Pancreas (tissue), 10 donors: ENCODE measurements around the gene SYTL3. TPM values are rescaled to one million over a fixed set of nuclear protein-coding genes. Genes with fewer than 3 reads are reported as not detected.

Experiments
- ATAC-seq, 4 donors: fragments of 200-7000 bp; cut with Tn5 transposase; one replicate each; pipeline versions ENCODE4 v1.8.0 to v1.9.1; 2020; ENCODE audit warnings: mild to moderate bottlenecking in 4 of 4, moderate library complexity in 4 of 4
- DNase-seq, 6 donors: peaks; one replicate each; pipeline ENCODE4 v3.0.0-alpha.2; 2020
- FAIRE-seq: peaks from 2 replicates; lab custom pipeline; 2012; peaks lifted over from hg19 to GRCh38; lab: Jason Lieb, UNC
- H3K27ac ChIP-seq, 4 donors: fragments of 200-600 bp; sonication (generic); 1 replicate in 3 of 4; 2 replicates in 1 of 4; pipeline versions ENCODE4 v1.5.0 to v1.8.0; 2020
- H3K27me3 ChIP-seq, 4 donors: fragments of 200-600 bp; one replicate each; pipeline ENCODE4 v1.8.0; 2021
- H3K36me3 ChIP-seq, 3 donors: fragments of 200-600 bp; sonication (generic) in 1 of 3; one replicate each; pipeline versions ENCODE4 v1.5.0 to v1.8.0; 2020 to 2021
- H3K4me1 ChIP-seq, 3 donors: fragments of 200-600 bp; one replicate each; pipeline ENCODE4 v1.8.0; 2021
- H3K4me3 ChIP-seq, 4 donors: fragments of 200-600 bp; sonication (generic) in 2 of 4; one replicate each; pipeline versions ENCODE4 v1.5.0 to v1.8.0; 2020 to 2021
- H3K9me3 ChIP-seq, 4 donors: fragments of 200-600 bp; one replicate each; pipeline ENCODE4 v1.8.0; 2021
- CTCF ChIP-seq, 4 donors: fragments of 200-600 bp; sonication (generic) in 3 of 4; IDR thresholded peaks; one replicate each; pipeline versions ENCODE4 v1.5.0 to v1.8.0; 2021; ENCODE audit warnings: antibody characterized with exemption in 4 of 4
- WGBS, 2 donors: extraction: QIAGEN DNeasy Blood & Tissue Kit; methylation state at CpG; one replicate each; pipeline ENCODE4 v1.1.7; 2013; 5-methylcytosine and 5-hydroxymethylcytosine counted together
- intact Hi-C, 3 donors: fragments of 100-400 bp; cut with DNase I; formaldehyde crosslinking; loops; one replicate each; pipeline versions ENCODE4 v1.11.1 to v1.14.2; 2022
- polyA plus RNA-seq, 2 donors: library from polyadenylated mRNA; stranded (reverse); fragments of 200-250 nt; gene quantifications; one replicate each; pipeline ENCODE4 v1.2.3, GENCODE V29; 2013
- total RNA-seq, 6 donors: library from RNA; stranded (reverse); fragmentation: NEBNext Ultra II Directional in 4 of 6; extraction: Animal tissue kit (Norgen Biotek cat#: 25700) in 4 of 6; gene quantifications; one replicate each; pipeline versions ENCODE4 v1.2.1 to v1.2.4, GENCODE V29; 2021 to 2023
- donor health status: healthy with polysubstance abuse.
- donor health status: DM: no; HTN: no; CAD: no; lungs with moderate emphysema.
- donor health status: DM: no; HTN: no; CAD: no.
- donor health status: control.
- donor health status: control.
- donor health status: Bipolar disorder and iron deficiency.
- donor health status: DM: yes; HTN: yes; CAD: no.
- donor health status: DM: no; HTN: no; CAD: no.
- donor health status: DM: no; HTN: no; CAD: no.
- donor health status: DM: yes; HTN: yes; CAD: no.

Gene SYTL3
- total and polyA plus RNA-seq, 8 donors = 0.28 to 1.9 (median 0.83) TPM

- DNase-seq = peak; percentile 75 to 95 (median 88)
- H3K27ac ChIP-seq = peak overlapping the region; percentile 79 to 90 (median 82)
- peaks cover 81 to 83% (median 81%) of the 10 kb centered on the region in 3 donors for H3K4me1 ChIP-seq
- H3K36me3 ChIP-seq = no peaks in the 10 kb centered on the region
- no peaks in the 10 kb centered on the region for H3K27me3 ChIP-seq
- FAIRE-seq = no peak
- WGBS, 2 donors = 8% methylated on average over 11 of the region's 11 CpGs
- no peak overlapping the region for H3K4me3 ChIP-seq
- ATAC-seq = peak; percentile 80 to 89 (median 82)
- intact Hi-C loops = no loop called here
- H3K9me3 ChIP-seq = no peaks in the 10 kb centered on the region
- peak in 1 of 4 donors; percentile 22 for TF ChIP-seq CTCF (IDR thresholded peaks at IDR 0.05)
Observed at GRCh38 chr6:158799051-158799792, 149.4 kb downstream of the SYTL3 start.

GRCh38 chr6:158801655-158802294 is 151.9 kb downstream of the SYTL3 start:
- Histone ChIP-seq H3K9me3 (no peaks in the 10 kb centered on the region), H3K27ac (peak overlapping the region; percentile 51 to 90 (median 82)), H3K27me3 (no peaks in the 10 kb centered on the region), H3K36me3 (no peaks in the 10 kb centered on the region), H3K4me3 (no peak overlapping the region), H3K4me1 (peaks cover 69 to 76% (median 72%) of the 10 kb centered on the region in 3 donors)
- WGBS, 2 donors = 32 to 41% methylated on average over 7 of the region's 7 CpGs
- intact Hi-C loops = no loop called here
- ATAC-seq (peak; percentile 28 to 68 (median 52)), FAIRE-seq (no peak), DNase-seq (peak in 5 of 6 donors; percentile 58 to 82 (median 79))
- TF ChIP-seq CTCF (IDR thresholded peaks at IDR 0.05) = no peak

GRCh38 chr6:158803733-158804143 is 153.9 kb downstream of the SYTL3 start:
- WGBS, 2 donors = 11 to 17% methylated on average over 5 of the region's 5 CpGs
- DNase-seq (no peak), FAIRE-seq (no peak), ATAC-seq (peak in 2 of 4 donors; percentile 9 to 16)
- Histone ChIP-seq H3K9me3 (no peaks in the 10 kb centered on the region), H3K4me3 (no peak overlapping the region), H3K36me3 (no peaks in the 10 kb centered on the region), H3K27ac (peak overlapping the region in 3 of 4 donors; percentile 11 to 83 (median 74)), H3K4me1 (peaks cover 57 to 63% (median 58%) of the 10 kb centered on the region in 3 donors), H3K27me3 (no peaks in the 10 kb centered on the region)
- intact Hi-C loops = no loop called here
- TF ChIP-seq CTCF (IDR thresholded peaks at IDR 0.05) = no peak

GRCh38 chr6:158804207-158804606 is 154.4 kb downstream of the SYTL3 start:
- TF ChIP-seq CTCF (IDR thresholded peaks at IDR 0.05) = no peak
- ATAC-seq (no peak), FAIRE-seq (no peak), DNase-seq (no peak)
- no peak overlapping the region for H3K4me3 ChIP-seq
- intact Hi-C loops = no loop called here
- H3K9me3 ChIP-seq = no peaks in the 10 kb centered on the region
- peaks cover 54 to 67% (median 58%) of the 10 kb centered on the region in 3 donors for H3K4me1 ChIP-seq
- no peaks in the 10 kb centered on the region for H3K36me3 ChIP-seq
- peak overlapping the region in 2 of 4 donors; percentile 74 to 83 for H3K27ac ChIP-seq
- H3K27me3 ChIP-seq = no peaks in the 10 kb centered on the region
